Transverse colon (tissue), 4 donors: ENCODE data around the gene CACNA2D2. TPM values are rescaled to one million over a fixed set of nuclear protein-coding genes. Genes with fewer than 3 reads are reported as not detected.

Experiments
- DNase-seq: peaks from one replicate; pipeline ENCODE4 v3.0.0-alpha.2; 2019
- H3K27ac ChIP-seq, 4 donors: fragments of 200-600 bp; sonication (generic); 2 replicates each; pipeline ENCODE4 v1.5.1; 2016 to 2018; ENCODE audit warnings: inconsistent platforms in 4 of 4
- H3K27me3 ChIP-seq: fragments of 200-600 bp; sonication (generic); 2 replicates; pipeline ENCODE4 v1.5.1; 2017; ENCODE audit warnings: inconsistent platforms
- H3K36me3 ChIP-seq, 4 donors: fragments of 200-600 bp; sonication (generic); 2 replicates each; pipeline ENCODE4 v1.5.1; 2017 to 2019; ENCODE audit warnings: inconsistent platforms in 4 of 4
- H3K4me1 ChIP-seq, 4 donors: fragments of 200-600 bp; sonication (generic); 2 replicates each; pipeline ENCODE4 v1.5.1; 2017 to 2020; ENCODE audit warnings: inconsistent platforms in 4 of 4
- H3K4me3 ChIP-seq, 4 donors: fragments of 200-600 bp; sonication (generic); 1 replicate in 1 of 4; 2 replicates in 3 of 4; pipeline versions ENCODE4 v1.5.1 to v1.6.1; 2017 to 2019; ENCODE audit warnings: inconsistent platforms in 4 of 4
- H3K9me3 ChIP-seq, 2 donors: fragments of 200-600 bp; sonication (generic); 2 replicates each; pipeline ENCODE4 v1.5.1; 2017 to 2019; ENCODE audit warnings: inconsistent platforms in 2 of 2
- CTCF ChIP-seq, 5 experiments: fragments of 200-600 bp in 3 of 5; fragments of 450-650 bp in 2 of 5; sonication (generic) in 3 of 5; IDR thresholded peaks; 1 replicate in 2 of 5; 2 replicates in 3 of 5; pipeline ENCODE4 v1.5.1; 2016 to 2017; ENCODE audit warnings: antibody characterized with exemption in 5 of 5, inconsistent platforms in 3 of 5, mild to moderate bottlenecking in 2 of 5, moderate library complexity in 1 of 5
- EP300 ChIP-seq: sonication (generic); formaldehyde crosslinking; IDR thresholded peaks from one replicate; pipeline ENCODE4 v1.6.1; 2017; ENCODE audit warnings: antibody characterized with exemption, low read depth
- POLR2A ChIP-seq: fragments of 450-650 bp; IDR thresholded peaks from one replicate; pipeline ENCODE4 v1.6.1; 2016; ENCODE audit warnings: antibody characterized with exemption, mild to moderate bottlenecking, moderate library complexity
- POLR2AphosphoS5 ChIP-seq, 3 donors: sonication (generic); formaldehyde crosslinking; IDR thresholded peaks; one replicate each; pipeline ENCODE4 v1.6.1; 2016; ENCODE audit warnings: antibody characterized with exemption in 3 of 3
- whole genome bisulfite sequencing, 2 donors: methylation state at CpG; one replicate each; pipeline ENCODE4 v1.1.5; 2018; ENCODE audit warnings: low coverage in 1 of 2; 5-methylcytosine and 5-hydroxymethylcytosine counted together
- in situ Hi-C, 4 donors: fragments of 200-750 bp; cut with MboI; loops; one replicate each; pipeline versions ENCODE4 v1.15.0 to v1.15.1; 2017; ENCODE audit warnings: low sequenced_read_pairs in 3 of 4, low pct_ligation_motif_present in 1 of 4, low pct_unique_long_range_greater_than_20kb in 1 of 4
- intact Hi-C: fragments of 100-400 bp; cut with DNase I; formaldehyde crosslinking; loops from one replicate; pipeline ENCODE4 v1.15.1; 2023; ENCODE audit warnings: low total_unique reads
- total RNA-seq, 4 donors: library from RNA; depleted of rRNA; stranded (reverse); fragments of >200 nt; gene quantifications; one replicate each; pipeline ENCODE4 v1.1.0, GENCODE V29; 2016

Gene CACNA2D2
- total RNA-seq, 4 donors from 2014 or later = 0.48 to 2.2 (median 0.87) TPM

- intact Hi-C loops = no loop called here
- WGBS, 2 donors = 87% methylated on average over 3 of the region's 3 CpGs; no CpG with 5 or more reads in 1 of the 2 donors
- TF ChIP-seq EP300 (no peak), POLR2A (no peak), POLR2AphosphoS5 (IDR thresholded peaks at IDR 0.05) (no peak), CTCF (IDR thresholded peaks at IDR 0.05) (no peak)
Measured at GRCh38 chr3:50512131-50512530, 8.7 kb upstream of the CACNA2D2 start.

GRCh38 chr3:50510325-50510724 is 6.9 kb upstream of the CACNA2D2 start:
- Histone ChIP-seq H3K27me3 (no peaks in the 10 kb centered on the region), H3K4me1 (peaks cover 2 to 4% (median 2%) of the 10 kb centered on the region in 4 donors), H3K4me3 (no peak overlapping the region), H3K27ac (no peak overlapping the region), H3K9me3 (no peaks in the 10 kb centered on the region), H3K36me3 (no peaks in the 10 kb centered on the region)
- intact Hi-C loops = no loop called here
- in situ Hi-C loops = no loop called here
- no peak for TF ChIP-seq CTCF (IDR thresholded peaks at IDR 0.05)
- TF ChIP-seq POLR2A = no peak
- no peak for TF ChIP-seq EP300
- no peak for TF ChIP-seq POLR2AphosphoS5 (IDR thresholded peaks at IDR 0.05)
- DNase-seq = no peak
- WGBS, 2 donors = 67% methylated on average over 2 of the region's 2 CpGs; no CpG with 5 or more reads in 1 of the 2 donors

More at GRCh38 chr3:50512131-50512530, 8.7 kb upstream of the CACNA2D2 start:
- DNase-seq = no peak
- no peaks in the 10 kb centered on the region for H3K36me3 ChIP-seq
- no peak overlapping the region for H3K4me3 ChIP-seq
- in situ Hi-C loops = no loop called here
- peaks cover 11 to 15% (median 12%) of the 10 kb centered on the region in 4 donors for H3K4me1 ChIP-seq
- H3K9me3 ChIP-seq = no peaks in the 10 kb centered on the region
- no peak overlapping the region for H3K27ac ChIP-seq
- no peaks in the 10 kb centered on the region for H3K27me3 ChIP-seq

- in situ Hi-C loops (no loop called here), intact Hi-C loops (no loop called here)
- TF ChIP-seq POLR2A = no peak
- no peak for TF ChIP-seq EP300
- no peak for TF ChIP-seq POLR2AphosphoS5 (IDR thresholded peaks at IDR 0.05)
- TF ChIP-seq CTCF (IDR thresholded peaks at IDR 0.05) = no peak
- 65% methylated on average over 5 of the region's 5 CpGs; no CpG with 5 or more reads in 1 of the 2 donors for WGBS, 2 donors
- no peak overlapping the region for H3K4me3 ChIP-seq
- no peak for DNase-seq
- no peaks in the 10 kb centered on the region for H3K9me3 ChIP-seq
- H3K27ac ChIP-seq = no peak overlapping the region
- H3K4me1 ChIP-seq = no peaks in the 10 kb centered on the region
- H3K36me3 ChIP-seq = no peaks in the 10 kb centered on the region
- H3K27me3 ChIP-seq = no peaks in the 10 kb centered on the region
Measured at GRCh38 chr3:50509715-50510114, 6.3 kb upstream of the CACNA2D2 start.

GRCh38 chr3:50508821-50509220 is 5.4 kb upstream of the CACNA2D2 start:
- Histone ChIP-seq H3K27ac (no peak overlapping the region), H3K4me1 (peaks cover 0 to 3% (median 0%) of the 10 kb centered on the region in 4 donors), H3K27me3 (peaks cover 5% of the 10 kb centered on the region), H3K9me3 (no peaks in the 10 kb centered on the region), H3K4me3 (no peak overlapping the region), H3K36me3 (no peaks in the 10 kb centered on the region)
- WGBS, 2 donors = 64% methylated on average over 1 of the region's 1 CpG; no CpG with 5 or more reads in 1 of the 2 donors
- TF ChIP-seq POLR2AphosphoS5 (IDR thresholded peaks at IDR 0.05) (no peak), EP300 (no peak), POLR2A (no peak), CTCF (IDR thresholded peaks at IDR 0.05) (no peak)
- no peak for DNase-seq
- in situ Hi-C loops = no loop called here
- intact Hi-C loops = no loop called here
